CD14-positive monocyte (primary cell): ENCODE data around the gene LRRC10B. TPM values are rescaled to one million over a fixed set of nuclear protein-coding genes. Genes with fewer than 3 reads are reported as not detected.

Source experiments
- DNase-seq, 3 donors: peaks; one replicate each; pipeline ENCODE4 v3.0.0-alpha.2; 2011 to 2022
- H2AFZ ChIP-seq: 2 replicates; pipeline ENCODE4 v1.6.0; 2012; ENCODE audit warnings: mild to moderate bottlenecking, low read depth, low read length, inconsistent platforms; ENCODE audit not compliant: insufficient read depth, poor library complexity, severe bottlenecking
- H3K27ac ChIP-seq, 2 donors: 1 replicate in 1 of 2; 2 replicates in 1 of 2; pipeline ENCODE4 v1.5.1; 2012 to 2013; ENCODE audit warnings: low read length in 2 of 2, control low read depth in 1 of 2, inconsistent platforms in 1 of 2, low read depth in 1 of 2, mild to moderate bottlenecking in 1 of 2
- H3K27me3 ChIP-seq, 2 donors: one replicate each; pipeline versions ENCODE4 v1.6.0 to v1.6.1; 2011 to 2013; ENCODE audit warnings: low read length in 2 of 2; ENCODE audit not compliant: control insufficient read depth in 2 of 2, insufficient read depth in 2 of 2
- H3K36me3 ChIP-seq, 2 donors: replicated peaks in 1 of 2; 1 replicate in 1 of 2; 2 replicates in 1 of 2; pipeline versions ENCODE4 v1.5.1 to v1.6.1; 2012 to 2013; ENCODE audit warnings: low read length in 2 of 2, control low read depth in 1 of 2, inconsistent platforms in 1 of 2, mild to moderate bottlenecking in 1 of 2; ENCODE audit not compliant: insufficient read depth in 2 of 2, control insufficient read depth in 1 of 2
- H3K4me1 ChIP-seq, 2 donors: 1 replicate in 1 of 2; 2 replicates in 1 of 2; pipeline versions ENCODE4 v1.5.1 to v1.6.1; 2012 to 2013; ENCODE audit warnings: low read length in 2 of 2, control low read depth in 1 of 2, inconsistent platforms in 1 of 2, mild to moderate bottlenecking in 1 of 2, moderate library complexity in 1 of 2; ENCODE audit not compliant: insufficient read depth in 2 of 2, control insufficient read depth in 1 of 2
- H3K4me2 ChIP-seq: replicated peaks from 2 replicates; pipeline ENCODE3; 2012; ENCODE audit warnings: low read length, moderate library complexity, mild to moderate bottlenecking; ENCODE audit not compliant: poor library complexity, severe bottlenecking; ENCODE audit errors: extremely low read depth
- H3K4me3 ChIP-seq, 3 experiments: fragments of 200-600 bp in 1 of 3; sonication (generic) in 1 of 3; replicated peaks in 1 of 3; 1 replicate in 2 of 3; 2 replicates in 1 of 3; pipeline ENCODE4 v1.5.1; 2011 to 2013; ENCODE audit warnings: low read length in 3 of 3, mild to moderate bottlenecking in 3 of 3, control low read depth in 2 of 3, low read depth in 2 of 3, inconsistent platforms in 1 of 3, moderate library complexity in 1 of 3
- H3K79me2 ChIP-seq: 2 replicates; pipeline ENCODE4 v1.6.0; 2012; ENCODE audit warnings: mild to moderate bottlenecking, control low read depth, inconsistent platforms, low read length, moderate library complexity; ENCODE audit not compliant: insufficient read depth
- H3K9ac ChIP-seq: 2 replicates; pipeline ENCODE4 v1.6.0; 2017; ENCODE audit warnings: low read length, mild to moderate bottlenecking; ENCODE audit not compliant: insufficient read depth, poor library complexity, severe bottlenecking
- H3K9me3 ChIP-seq, 2 donors: replicated peaks in 1 of 2; 1 replicate in 1 of 2; 2 replicates in 1 of 2; pipeline versions ENCODE4 v1.5.1 to v1.6.1; 2012 to 2013; ENCODE audit warnings: low read length in 2 of 2, control low read depth in 1 of 2; ENCODE audit not compliant: control insufficient read depth in 1 of 2, insufficient read depth in 1 of 2
- H4K20me1 ChIP-seq: 2 replicates; pipeline ENCODE4 v1.6.0; 2012; ENCODE audit warnings: mild to moderate bottlenecking, low read length, control low read depth, moderate library complexity; ENCODE audit not compliant: insufficient read depth
- H3K27ac Mint-ChIP-seq, 7 donors: one replicate each; pipeline ENCODE4 v1.8.0; 2020; ENCODE audit warnings: mild to moderate bottlenecking in 7 of 7, mixed read lengths in 7 of 7, moderate library complexity in 6 of 7, inconsistent platforms in 2 of 7
- H3K27me3 Mint-ChIP-seq, 3 donors: one replicate each; pipeline ENCODE4 v1.8.0; 2021 to 2022; ENCODE audit warnings: low read depth in 3 of 3, mild to moderate bottlenecking in 3 of 3, mixed read lengths in 3 of 3, moderate library complexity in 3 of 3, inconsistent platforms in 1 of 3
- H3K36me3 Mint-ChIP-seq, 2 donors: one replicate each; pipeline ENCODE4 v1.8.0; 2020; ENCODE audit warnings: mixed read lengths in 2 of 2, inconsistent platforms in 1 of 2, mild to moderate bottlenecking in 1 of 2
- H3K4me1 Mint-ChIP-seq: one replicate; pipeline ENCODE4 v1.8.0; 2020; ENCODE audit warnings: mild to moderate bottlenecking, mixed read lengths
- H3K4me3 Mint-ChIP-seq, 2 donors: one replicate each; pipeline ENCODE4 v1.8.0; 2020; ENCODE audit warnings: mild to moderate bottlenecking in 2 of 2, mixed read lengths in 2 of 2, moderate library complexity in 1 of 2
- H3K9me3 Mint-ChIP-seq, 7 donors: one replicate each; pipeline ENCODE4 v1.8.0; 2020 to 2022; ENCODE audit warnings: mixed read lengths in 7 of 7, mild to moderate bottlenecking in 6 of 7, moderate library complexity in 6 of 7, inconsistent platforms in 2 of 7
- WGBS: methylation state at CpG from one replicate; pipeline ENCODE4 v1.1.5; 2013; ENCODE audit warnings: missing lambda C conversion rate; ENCODE audit not compliant: insufficient coverage; 5-methylcytosine and 5-hydroxymethylcytosine counted together
- intact Hi-C, 2 donors: fragments of 100-400 bp; cut with micrococcal nuclease; formaldehyde crosslinking; loops; one replicate each; pipeline versions ENCODE4 v1.15.0 to v1.15.1; 2023
- polyA plus RNA-seq, 3 donors: library from polyadenylated mRNA; depleted of rRNA in 1 of 3; unstranded in 2 of 3; stranded (reverse) in 1 of 3; fragments of 300-500 nt in 2 of 3; fragments of >200 nt in 1 of 3; fragmentation: Illumina TruSeq in 2 of 3; gene quantifications; 1 replicate in 2 of 3; 2 replicates in 1 of 3; pipeline ENCODE4 v1.2.3, GENCODE V29; 2012 to 2021
- TF ChIP-seq, protein P1 (sequence below): fragments of 200-600 bp; IDR thresholded peaks from one replicate; pipeline ENCODE4 v1.8.0; 2022; ENCODE audit warnings: antibody characterized with exemption, mild to moderate bottlenecking

The LRRC10B gene
- polyA plus RNA-seq, 3 donors: not detected

DNA sequence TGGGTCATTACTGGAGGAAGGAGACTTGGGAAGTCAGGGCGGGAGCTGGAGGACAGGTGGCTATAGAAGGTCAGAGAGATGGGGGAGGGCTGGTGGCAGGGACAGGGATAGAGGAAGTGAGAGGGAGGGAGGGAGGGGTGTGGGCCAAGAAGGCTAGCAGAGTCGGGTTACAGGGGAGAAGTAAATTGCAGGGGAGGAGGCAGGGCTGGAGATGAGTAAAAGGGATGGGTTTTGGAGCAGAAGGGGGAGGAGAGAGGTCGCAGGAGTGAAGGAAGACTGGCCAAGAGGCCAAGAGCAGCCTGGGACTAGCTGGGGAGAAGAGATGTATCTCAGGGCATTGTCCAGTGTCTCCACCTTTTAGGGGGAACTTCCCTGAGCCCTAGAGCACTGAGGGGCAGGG lies 33.0 kb downstream of the LRRC10B start:
- TF ChIP-seq, protein P1, sequence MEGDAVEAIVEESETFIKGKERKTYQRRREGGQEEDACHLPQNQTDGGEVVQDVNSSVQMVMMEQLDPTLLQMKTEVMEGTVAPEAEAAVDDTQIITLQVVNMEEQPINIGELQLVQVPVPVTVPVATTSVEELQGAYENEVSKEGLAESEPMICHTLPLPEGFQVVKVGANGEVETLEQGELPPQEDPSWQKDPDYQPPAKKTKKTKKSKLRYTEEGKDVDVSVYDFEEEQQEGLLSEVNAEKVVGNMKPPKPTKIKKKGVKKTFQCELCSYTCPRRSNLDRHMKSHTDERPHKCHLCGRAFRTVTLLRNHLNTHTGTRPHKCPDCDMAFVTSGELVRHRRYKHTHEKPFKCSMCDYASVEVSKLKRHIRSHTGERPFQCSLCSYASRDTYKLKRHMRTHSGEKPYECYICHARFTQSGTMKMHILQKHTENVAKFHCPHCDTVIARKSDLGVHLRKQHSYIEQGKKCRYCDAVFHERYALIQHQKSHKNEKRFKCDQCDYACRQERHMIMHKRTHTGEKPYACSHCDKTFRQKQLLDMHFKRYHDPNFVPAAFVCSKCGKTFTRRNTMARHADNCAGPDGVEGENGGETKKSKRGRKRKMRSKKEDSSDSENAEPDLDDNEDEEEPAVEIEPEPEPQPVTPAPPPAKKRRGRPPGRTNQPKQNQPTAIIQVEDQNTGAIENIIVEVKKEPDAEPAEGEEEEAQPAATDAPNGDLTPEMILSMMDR: no peak
- Histone ChIP-seq H3K9ac (no peak overlapping the region), H3K4me1 (peaks cover 3 to 6% of the 10 kb centered on the region in 2 donors), H3K4me2 (no peak overlapping the region), H3K27ac (no peak overlapping the region), H3K36me3 (no peaks in the 10 kb centered on the region), H2AFZ (no peak overlapping the region), H3K27me3 (peaks cover 0 to 5% of the 10 kb centered on the region in 2 donors), H3K79me2 (no peaks in the 10 kb centered on the region), H4K20me1 (no peaks in the 10 kb centered on the region), H3K9me3 (no peaks in the 10 kb centered on the region), H3K4me3 (no peak overlapping the region)
- H3K36me3 Mint-ChIP-seq: no peaks in the 10 kb centered on the region
- H3K4me3 Mint-ChIP-seq: peak overlapping the region in 1 of 2 donors; percentile 27
- peaks cover 0 to 6% (median 0%) of the 10 kb centered on the region in 7 donors for H3K9me3 Mint-ChIP-seq
- 3% methylated on average over 3 of the region's 3 CpGs for WGBS
- intact Hi-C loops: loop anchor here in 1 of 2 donors (5.0 kb wide), 1 partner anchor 81 kb away; no protein-coding TSS in a partner anchor
- H3K27ac Mint-ChIP-seq: peak overlapping the region in 1 of 7 donors; percentile 35
- H3K4me1 Mint-ChIP-seq: peaks cover 6% of the 10 kb centered on the region
- DNase-seq: peak in 2 of 3 donors; percentile 11 to 20
- H3K27me3 Mint-ChIP-seq: peaks cover 13 to 15% (median 15%) of the 10 kb centered on the region in 3 donors

DNA sequence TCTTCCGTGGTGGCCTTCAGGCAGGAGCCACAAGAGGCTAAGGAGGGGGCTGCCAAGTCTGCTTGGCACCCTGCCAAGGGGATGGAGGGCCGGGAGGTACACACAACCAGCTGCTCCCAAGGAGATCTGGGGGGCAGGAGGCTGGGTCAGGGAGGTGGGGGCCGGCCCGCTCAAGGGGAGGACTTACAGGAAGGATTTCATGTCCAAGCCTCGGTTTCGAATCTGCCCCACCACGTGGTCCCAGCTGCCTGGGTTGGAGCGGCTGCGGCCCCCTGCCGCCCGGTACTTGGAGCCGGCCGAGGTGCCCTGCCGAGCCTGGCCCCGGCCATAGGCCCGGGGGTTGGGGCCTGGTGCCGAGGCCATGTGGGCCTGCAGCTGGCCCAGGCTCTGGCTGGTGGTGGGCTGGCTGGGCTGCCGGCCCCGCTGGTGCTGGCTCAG lies 33.5 kb downstream of the LRRC10B start:
- Histone ChIP-seq H3K4me2 (no peak overlapping the region), H3K79me2 (no peaks in the 10 kb centered on the region), H3K4me3 (no peak overlapping the region), H3K4me1 (peaks cover 3 to 6% of the 10 kb centered on the region in 2 donors), H3K9ac (no peak overlapping the region), H3K9me3 (no peaks in the 10 kb centered on the region), H4K20me1 (no peaks in the 10 kb centered on the region), H2AFZ (no peak overlapping the region), H3K36me3 (no peaks in the 10 kb centered on the region), H3K27ac (no peak overlapping the region), H3K27me3 (peaks cover 0 to 5% of the 10 kb centered on the region in 2 donors)
- intact Hi-C loops: loop anchor here in 1 of 2 donors (5.0 kb wide), 1 partner anchor 80 kb away; no protein-coding TSS in a partner anchor
- 61% methylated on average over 18 of the region's 19 CpGs for WGBS
- Mint-ChIP-seq H3K27ac (peak overlapping the region in 1 of 7 donors; percentile 35), H3K9me3 (peaks cover 0 to 6% (median 0%) of the 10 kb centered on the region in 7 donors), H3K4me1 (peaks cover 6% of the 10 kb centered on the region), H3K4me3 (no peak overlapping the region), H3K36me3 (no peaks in the 10 kb centered on the region), H3K27me3 (peaks cover 13 to 17% (median 17%) of the 10 kb centered on the region in 3 donors)
- TF ChIP-seq, protein P1: no peak
- DNase-seq: no peak
